ENCODE measurements around the gene PIAS1. TPM values are rescaled to one million over a fixed set of nuclear protein-coding genes. Genes with fewer than 3 reads are reported as not detected.

Gene PIAS1
- total and polyA plus RNA-seq, 2 donors (not counting 1 experiment from before 2014, with no cell fraction given): 28.8 to 87.3 TPM

DNA sequence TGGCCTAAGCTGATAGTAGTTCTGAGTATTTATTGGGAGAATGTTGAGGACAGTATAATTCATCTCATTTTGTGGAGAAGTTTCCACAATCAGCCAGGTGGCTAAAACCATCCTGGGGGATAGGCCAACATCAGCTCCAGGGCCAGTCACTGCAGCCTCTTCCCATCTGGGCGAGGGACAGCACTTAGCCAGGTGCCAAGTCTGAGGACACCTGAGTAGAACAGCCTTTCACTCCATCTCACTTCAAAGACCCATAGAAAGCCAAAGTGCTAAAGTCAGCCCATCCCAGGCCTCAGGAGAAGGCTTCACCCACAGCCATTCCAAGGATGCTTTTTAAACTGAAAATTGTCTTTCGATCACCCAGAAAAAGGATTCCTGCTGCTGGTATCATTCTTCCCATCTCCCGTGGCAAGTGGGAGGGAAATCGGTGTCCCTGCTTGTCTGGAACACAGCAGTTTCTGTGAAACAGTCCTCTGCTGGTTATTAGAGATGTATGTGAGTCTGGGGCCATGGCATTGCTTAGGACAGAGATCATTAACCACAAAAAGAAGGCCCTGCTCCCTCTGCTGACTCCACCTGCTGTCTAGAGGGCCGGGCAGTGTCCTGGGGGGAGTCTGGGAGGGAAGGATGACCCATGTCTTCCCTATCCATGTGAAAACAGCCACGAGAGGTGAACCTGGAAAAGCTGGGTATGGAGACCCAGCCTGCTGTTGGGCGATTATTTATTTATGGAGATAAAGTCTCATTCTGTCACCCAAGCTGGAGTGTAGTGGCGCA is 141.4 kb downstream of the PIAS1 start:
- intact Hi-C loops (cut with micrococcal nuclease): no loop called here

More for the DNA sequence above, 141.4 kb downstream of the PIAS1 start:
- H3K9me3 ChIP-seq (ENCODE audit: control extremely low read depth in 1 of 3, control insufficient read depth in 2 of 3, insufficient read depth in 1 of 3, low read length in 2 of 3): no peaks in the 10 kb centered on the region
- H2AFZ ChIP-seq (ENCODE audit: insufficient read depth, low read depth, low read length, poor library complexity, severe bottlenecking): no peak overlapping the region
- Mint-ChIP-seq H3K27ac (peak overlapping the region; percentile 70), H3K9me3 (ENCODE audit: insufficient read depth) (no peaks in the 10 kb centered on the region), H3K4me1 (no peaks in the 10 kb centered on the region), H3K4me3 (no peak overlapping the region), H3K27me3 (no peaks in the 10 kb centered on the region)
- no peak overlapping the region for H3K9ac ChIP-seq (ENCODE audit: low read length)
- peaks cover 5 to 17% of the 10 kb centered on the region in 2 experiments for H3K36me3 ChIP-seq (replicated peaks in 1 of 2; ENCODE audit: control extremely low read depth in 1 of 2, control insufficient read depth in 1 of 2, extremely low read depth in 1 of 2, insufficient read depth in 2 of 2, low read length in 1 of 2)
- TF ChIP-seq CTCF (IDR thresholded peaks at IDR 0.05): no peak
- TF ChIP-seq EZH2 (IDR thresholded peaks at IDR 0.05; ENCODE audit: borderline replicate concordance, insufficient read depth, low read depth, low read length, poor library complexity, severe bottlenecking): no peak
- ATAC-seq (ENCODE audit: low read depth) (no peak), DNase-seq (no peak)
- no peaks in the 10 kb centered on the region for H3K27me3 ChIP-seq (replicated peaks in 1 of 4; ENCODE audit: control extremely low read depth in 1 of 4, control insufficient read depth in 3 of 4, insufficient read depth in 4 of 4, low read length in 3 of 4)
- ChIA-PET POLR2A (interaction anchor here (0.7 kb wide), 2 partner anchors 138 to 238 kb away, joined by 4 to 5 read pairs; no protein-coding TSS in a partner anchor), CTCF (interaction anchor here (0.7 to 1.3 kb wide), 5 partner anchors 13 to 141 kb away, joined by 3 to 5 read pairs (median 3); partner anchors contain the start of gene PIAS1)
- 95% methylated on average over 4 of the region's 8 CpGs for WGBS (ENCODE audit: insufficient coverage)
- H3K4me3 ChIP-seq (ENCODE audit: control extremely low read depth in 1 of 5, extremely low read depth in 1 of 5, insufficient read depth in 1 of 5, low read depth in 2 of 5, low read length in 4 of 5): no peak overlapping the region
- H3K4me1 ChIP-seq (ENCODE audit: control insufficient read depth in 2 of 2, insufficient read depth in 2 of 2, low read length in 2 of 2): no peaks in the 10 kb centered on the region
- no peak overlapping the region for H3K4me2 ChIP-seq (replicated peaks; ENCODE audit: low read depth, low read length, poor library complexity, severe bottlenecking)
- no peaks in the 10 kb centered on the region for H3K79me2 ChIP-seq (ENCODE audit: control insufficient read depth, insufficient read depth, low read length)
- H3K27ac ChIP-seq (ENCODE audit: low read length in 2 of 2): peak overlapping the region in 1 of 2 donors; percentile 19
- no peaks in the 10 kb centered on the region for H4K20me1 ChIP-seq (ENCODE audit: control insufficient read depth, insufficient read depth, low read length, poor library complexity, severe bottlenecking)
